Measurements from ENCODE around the gene AMBRA1.
"Not testable (repeated sequence)": the region's sequence is repeated elsewhere in the genome, so short reads cannot be mapped to it uniquely, and the experiment has no call there.

AMBRA1 gene

GRCh38 chr11:46529928-46530574 is 63.8 kb downstream of the AMBRA1 start:
- no peak for DNase-seq (ENCODE audit: low read depth)

- DNase-seq (ENCODE audit: low read depth), result peak; percentile 64
These were observed 64.5 kb downstream of the AMBRA1 start for GRCh38 chr11:46529095-46529905.

- DNase-seq (ENCODE audit: low read depth), result no peak
These were observed 65.3 kb downstream of the AMBRA1 start for GRCh38 chr11:46528445-46529094.

- DNase-seq (ENCODE audit: low read depth), result no peak
These were observed 66.2 kb downstream of the AMBRA1 start for GRCh38 chr11:46527591-46528130.

GRCh38 chr11:46526216-46527215 is 67.3 kb downstream of the AMBRA1 start:
- no peak for DNase-seq (ENCODE audit: low read depth)

- no peak for DNase-seq (ENCODE audit: low read depth)
These were observed 69.5 kb downstream of the AMBRA1 start for GRCh38 chr11:46524201-46524770.

GRCh38 chr11:46523290-46523689 is 70.5 kb downstream of the AMBRA1 start:
- no peak for DNase-seq (ENCODE audit: low read depth)

GRCh38 chr11:46522682-46523281 is 71.0 kb downstream of the AMBRA1 start:
- DNase-seq (ENCODE audit: low read depth), result no peak

- DNase-seq (ENCODE audit: low read depth), result no peak
These were observed 71.7 kb downstream of the AMBRA1 start for GRCh38 chr11:46521961-46522681.

GRCh38 chr11:46520971-46521745 is 72.7 kb downstream of the AMBRA1 start:
- DNase-seq (ENCODE audit: low read depth), result no peak

GRCh38 chr11:46519351-46519750 is 74.5 kb downstream of the AMBRA1 start:
- no peak for DNase-seq (ENCODE audit: low read depth)

- not testable (repeated sequence) for DNase-seq (ENCODE audit: low read depth)
These were observed 74.9 kb downstream of the AMBRA1 start for GRCh38 chr11:46518928-46519327.

- no peak for DNase-seq (ENCODE audit: low read depth)
These were observed 79.5 kb downstream of the AMBRA1 start for GRCh38 chr11:46514370-46514769.

- DNase-seq (ENCODE audit: low read depth), result no peak
These were observed 79.9 kb downstream of the AMBRA1 start for GRCh38 chr11:46513934-46514342.

- no peak for DNase-seq (ENCODE audit: low read depth)
These were observed 81.5 kb downstream of the AMBRA1 start for GRCh38 chr11:46512261-46512881.

GRCh38 chr11:46511342-46511741 is 82.5 kb downstream of the AMBRA1 start:
- DNase-seq (ENCODE audit: low read depth), result no peak

- DNase-seq (ENCODE audit: low read depth), result no peak
These were observed 85.5 kb downstream of the AMBRA1 start for GRCh38 chr11:46508360-46508759.

- no peak for DNase-seq (ENCODE audit: low read depth)
These were observed 87.4 kb downstream of the AMBRA1 start for GRCh38 chr11:46506483-46506791.

Measured in activated T-cell treated with anti-CD3 and anti-CD28 coated beads for 48 hours (primary cell).